ENCODE measurements around the gene ELN. TPM values are rescaled to one million over a fixed set of nuclear protein-coding genes. Genes with fewer than 3 reads are reported as not detected.

ELN gene
- total RNA-seq, 2 donors from 2014 or later: 6.9 to 12.6 TPM

DNA sequence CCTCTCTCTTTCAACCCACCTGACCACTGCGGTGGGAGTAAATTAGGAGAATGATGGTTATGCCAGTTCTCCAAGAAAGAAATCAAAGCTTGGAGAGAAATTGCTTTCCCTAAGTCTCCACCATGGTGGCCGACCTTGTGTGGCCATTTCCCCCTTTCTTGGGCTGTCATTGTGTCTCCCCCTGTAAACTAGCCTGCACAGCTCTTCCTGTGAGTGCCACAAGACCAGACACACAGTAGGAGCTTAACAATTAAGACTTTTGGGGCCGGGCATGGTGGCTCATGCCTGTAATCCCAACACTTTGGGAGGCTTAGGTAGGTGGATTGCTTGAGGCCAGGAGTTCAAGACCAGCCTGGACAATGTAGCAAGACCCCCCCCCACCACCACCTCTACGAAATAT, 36.7 kb downstream of the ELN start:
- H3K27ac ChIP-seq: no peak overlapping the region
- intact Hi-C loops (cut with DNase I): loop anchor here (5.0 kb wide), 2 partner anchors 118 to 338 kb away; no protein-coding TSS in a partner anchor
- no peaks in the 10 kb centered on the region for H3K36me3 ChIP-seq
- TF ChIP-seq, protein P1, sequence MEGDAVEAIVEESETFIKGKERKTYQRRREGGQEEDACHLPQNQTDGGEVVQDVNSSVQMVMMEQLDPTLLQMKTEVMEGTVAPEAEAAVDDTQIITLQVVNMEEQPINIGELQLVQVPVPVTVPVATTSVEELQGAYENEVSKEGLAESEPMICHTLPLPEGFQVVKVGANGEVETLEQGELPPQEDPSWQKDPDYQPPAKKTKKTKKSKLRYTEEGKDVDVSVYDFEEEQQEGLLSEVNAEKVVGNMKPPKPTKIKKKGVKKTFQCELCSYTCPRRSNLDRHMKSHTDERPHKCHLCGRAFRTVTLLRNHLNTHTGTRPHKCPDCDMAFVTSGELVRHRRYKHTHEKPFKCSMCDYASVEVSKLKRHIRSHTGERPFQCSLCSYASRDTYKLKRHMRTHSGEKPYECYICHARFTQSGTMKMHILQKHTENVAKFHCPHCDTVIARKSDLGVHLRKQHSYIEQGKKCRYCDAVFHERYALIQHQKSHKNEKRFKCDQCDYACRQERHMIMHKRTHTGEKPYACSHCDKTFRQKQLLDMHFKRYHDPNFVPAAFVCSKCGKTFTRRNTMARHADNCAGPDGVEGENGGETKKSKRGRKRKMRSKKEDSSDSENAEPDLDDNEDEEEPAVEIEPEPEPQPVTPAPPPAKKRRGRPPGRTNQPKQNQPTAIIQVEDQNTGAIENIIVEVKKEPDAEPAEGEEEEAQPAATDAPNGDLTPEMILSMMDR (IDR thresholded peaks at IDR 0.05): no peak
- no peaks in the 10 kb centered on the region for H3K9me3 ChIP-seq
- no peak overlapping the region for H3K4me3 ChIP-seq
- DNase-seq: no peak
- no peaks in the 10 kb centered on the region for H3K27me3 ChIP-seq
- H3K4me1 ChIP-seq: peaks cover 14% of the 10 kb centered on the region
- H3K9ac ChIP-seq (ENCODE audit: low read depth in 2 of 2, low read length in 2 of 2): no peak overlapping the region

GRCh38 chr7:74066626-74067025, 38.7 kb downstream of the ELN start:
- no peak overlapping the region for H3K4me3 ChIP-seq
- no peak overlapping the region for H3K9ac ChIP-seq (ENCODE audit: low read depth in 2 of 2, low read length in 2 of 2)
- H3K4me1 ChIP-seq: peaks cover 4% of the 10 kb centered on the region
- TF ChIP-seq, protein P1 (IDR thresholded peaks at IDR 0.05): no peak
- no peaks in the 10 kb centered on the region for H3K9me3 ChIP-seq
- H3K36me3 ChIP-seq: no peaks in the 10 kb centered on the region
- intact Hi-C loops (cut with DNase I): loop anchor here (1.0 to 5.0 kb wide), 3 partner anchors 116 to 336 kb away; no protein-coding TSS in a partner anchor
- H3K27ac ChIP-seq: no peak overlapping the region
- DNase-seq: no peak
- H3K27me3 ChIP-seq: no peaks in the 10 kb centered on the region

- TF ChIP-seq, protein P1 (IDR thresholded peaks at IDR 0.05): no peak
- H3K27ac ChIP-seq: no peak overlapping the region
- DNase-seq: no peak
- no peak overlapping the region for H3K9ac ChIP-seq (ENCODE audit: low read depth in 2 of 2, low read length in 2 of 2)
- no peaks in the 10 kb centered on the region for H3K4me1 ChIP-seq
- intact Hi-C loops (cut with DNase I): loop anchor here (5.0 kb wide), 2 partner anchors 114 to 334 kb away; no protein-coding TSS in a partner anchor
- H3K36me3 ChIP-seq: no peaks in the 10 kb centered on the region
- no peak overlapping the region for H3K4me3 ChIP-seq
- H3K9me3 ChIP-seq: no peaks in the 10 kb centered on the region
- H3K27me3 ChIP-seq: no peaks in the 10 kb centered on the region
These were observed 40.6 kb downstream of the ELN start for GRCh38 chr7:74068378-74069085.

DNA sequence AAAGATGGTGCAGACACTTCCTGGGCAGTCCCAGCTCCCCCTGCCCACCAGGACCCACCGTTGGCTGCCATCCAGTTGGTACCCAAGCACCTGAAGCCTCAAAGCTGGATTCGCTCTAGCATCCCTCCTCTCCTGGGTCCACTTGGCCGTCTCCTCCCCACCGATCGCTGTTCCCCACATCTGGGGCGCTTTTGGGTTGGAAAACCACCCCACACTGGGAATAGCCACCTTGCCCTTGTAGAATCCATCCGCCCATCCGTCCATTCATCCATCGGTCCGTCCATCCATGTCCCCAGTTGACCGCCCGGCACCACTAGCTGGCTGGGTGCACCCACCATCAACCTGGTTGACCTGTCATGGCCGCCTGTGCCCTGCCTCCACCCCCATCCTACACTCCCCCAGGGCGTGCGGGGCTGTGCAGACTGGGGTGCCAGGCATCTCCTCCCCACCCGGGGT, 41.1 kb downstream of the ELN start:
- TF ChIP-seq, protein P1 (IDR thresholded peaks at IDR 0.05): no peak
- no peak overlapping the region for H3K9ac ChIP-seq (ENCODE audit: low read depth in 2 of 2, low read length in 2 of 2)
- H3K9me3 ChIP-seq: no peaks in the 10 kb centered on the region
- intact Hi-C loops (cut with DNase I): loop anchor here (5.0 kb wide), 2 partner anchors 113 to 333 kb away; no protein-coding TSS in a partner anchor
- DNase-seq: no peak
- no peaks in the 10 kb centered on the region for H3K27me3 ChIP-seq
- no peak overlapping the region for H3K4me3 ChIP-seq
- no peak overlapping the region for H3K27ac ChIP-seq
- H3K4me1 ChIP-seq: no peaks in the 10 kb centered on the region
- H3K36me3 ChIP-seq: no peaks in the 10 kb centered on the region

DNA sequence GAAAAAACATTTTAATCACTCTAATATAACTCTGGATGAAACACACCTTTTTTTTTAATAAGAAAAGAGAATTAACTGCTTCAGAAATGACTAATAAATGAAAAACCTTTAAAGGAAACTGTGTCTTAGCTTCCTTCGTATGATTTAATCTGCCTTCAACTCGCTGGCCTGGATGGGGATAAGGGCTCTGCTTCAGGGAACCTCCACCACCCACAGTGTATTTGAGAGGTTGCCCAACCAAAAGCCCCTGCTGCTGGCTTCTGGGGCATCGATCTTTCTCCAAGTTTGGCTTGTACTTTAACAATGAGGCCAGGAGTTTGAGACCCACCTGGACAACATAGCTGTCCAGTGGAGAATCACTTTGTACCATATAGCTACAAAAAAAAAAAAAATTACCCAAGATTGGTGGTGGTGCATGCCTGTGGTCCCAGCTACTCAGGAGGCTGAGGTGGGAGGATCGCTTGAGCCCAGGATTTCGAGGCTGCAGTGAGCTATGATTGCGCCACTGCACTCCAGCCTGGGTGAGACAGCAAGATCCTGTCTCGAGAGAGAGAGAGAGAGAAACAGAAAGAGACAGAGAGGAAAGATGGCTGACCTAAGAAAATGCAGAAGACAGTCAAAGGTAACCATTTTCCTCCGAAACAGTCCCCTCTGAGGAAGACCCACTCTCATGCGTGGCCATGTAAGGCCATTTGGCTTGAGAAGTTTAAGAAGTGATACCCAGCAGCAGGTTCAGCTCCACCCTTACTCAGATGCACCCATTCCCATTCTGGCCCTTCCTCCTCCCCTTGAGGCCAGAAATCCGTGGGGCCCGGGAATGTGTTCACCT, 42.0 kb downstream of the ELN start:
- H3K4me3 ChIP-seq: no peak overlapping the region
- intact Hi-C loops (cut with DNase I): loop anchor here (5.0 kb wide), 2 partner anchors 112 to 332 kb away; no protein-coding TSS in a partner anchor
- no peaks in the 10 kb centered on the region for H3K27me3 ChIP-seq
- H3K36me3 ChIP-seq: no peaks in the 10 kb centered on the region
- no peak for DNase-seq
- H3K4me1 ChIP-seq: no peaks in the 10 kb centered on the region
- no peak overlapping the region for H3K9ac ChIP-seq (ENCODE audit: low read depth in 2 of 2, low read length in 2 of 2)
- TF ChIP-seq, protein P1 (IDR thresholded peaks at IDR 0.05): no peak
- no peak overlapping the region for H3K27ac ChIP-seq
- H3K9me3 ChIP-seq: no peaks in the 10 kb centered on the region

All from colonic mucosa (tissue), 4 donors.